ENCODE measurements around the gene BCL11B.

GRCh38 chr14:99168330-99168729 is 103.7 kb downstream of the BCL11B start:
- TF ChIP-seq, protein P1, sequence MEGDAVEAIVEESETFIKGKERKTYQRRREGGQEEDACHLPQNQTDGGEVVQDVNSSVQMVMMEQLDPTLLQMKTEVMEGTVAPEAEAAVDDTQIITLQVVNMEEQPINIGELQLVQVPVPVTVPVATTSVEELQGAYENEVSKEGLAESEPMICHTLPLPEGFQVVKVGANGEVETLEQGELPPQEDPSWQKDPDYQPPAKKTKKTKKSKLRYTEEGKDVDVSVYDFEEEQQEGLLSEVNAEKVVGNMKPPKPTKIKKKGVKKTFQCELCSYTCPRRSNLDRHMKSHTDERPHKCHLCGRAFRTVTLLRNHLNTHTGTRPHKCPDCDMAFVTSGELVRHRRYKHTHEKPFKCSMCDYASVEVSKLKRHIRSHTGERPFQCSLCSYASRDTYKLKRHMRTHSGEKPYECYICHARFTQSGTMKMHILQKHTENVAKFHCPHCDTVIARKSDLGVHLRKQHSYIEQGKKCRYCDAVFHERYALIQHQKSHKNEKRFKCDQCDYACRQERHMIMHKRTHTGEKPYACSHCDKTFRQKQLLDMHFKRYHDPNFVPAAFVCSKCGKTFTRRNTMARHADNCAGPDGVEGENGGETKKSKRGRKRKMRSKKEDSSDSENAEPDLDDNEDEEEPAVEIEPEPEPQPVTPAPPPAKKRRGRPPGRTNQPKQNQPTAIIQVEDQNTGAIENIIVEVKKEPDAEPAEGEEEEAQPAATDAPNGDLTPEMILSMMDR (IDR thresholded peaks at IDR 0.05) = no peak
- no peak for TF ChIP-seq POLR2A (IDR thresholded peaks at IDR 0.05)
